Neutrophil (primary cell): Measurements from ENCODE around the gene PPP2R5C.

Experiments
- H3K27ac ChIP-seq: fragments of 200-600 bp; sonication (generic); 2 replicates; pipeline ENCODE4 v1.5.1; 2016; ENCODE audit warnings: mild to moderate bottlenecking, moderate library complexity
- H3K27me3 ChIP-seq: fragments of 200-600 bp; sonication (generic); 2 replicates; pipeline ENCODE4 v1.6.0; 2016; ENCODE audit warnings: mild to moderate bottlenecking
- H3K36me3 ChIP-seq: fragments of 200-600 bp; sonication (generic); 2 replicates; pipeline ENCODE4 v1.5.1; 2017
- H3K4me1 ChIP-seq, 2 experiments: fragments of 200-600 bp in 1 of 2; sonication (generic) in 1 of 2; 1 replicate in 1 of 2; 2 replicates in 1 of 2; pipeline versions ENCODE4 v1.5.1 to v1.6.1; 2013 to 2016; ENCODE audit warnings: low read depth in 1 of 2, low read length in 1 of 2, mild to moderate bottlenecking in 1 of 2, moderate library complexity in 1 of 2; ENCODE audit not compliant: control insufficient read depth in 1 of 2, insufficient read depth in 1 of 2
- H3K4me3 ChIP-seq, 2 experiments: fragments of 200-600 bp in 1 of 2; sonication (generic) in 1 of 2; 1 replicate in 1 of 2; 2 replicates in 1 of 2; pipeline ENCODE4 v1.5.1; 2013 to 2016; ENCODE audit warnings: low read depth in 1 of 2, low read length in 1 of 2, mild to moderate bottlenecking in 1 of 2, moderate library complexity in 1 of 2
- H3K9me3 ChIP-seq: fragments of 200-600 bp; sonication (generic); 2 replicates; pipeline ENCODE4 v1.5.1; 2016
- TF ChIP-seq, protein P1 (sequence below): fragments of 200-600 bp; sonication (generic); IDR thresholded peaks from 2 replicates; pipeline ENCODE4 v1.5.1; 2016; ENCODE audit warnings: antibody characterized with exemption

Gene PPP2R5C

DNA sequence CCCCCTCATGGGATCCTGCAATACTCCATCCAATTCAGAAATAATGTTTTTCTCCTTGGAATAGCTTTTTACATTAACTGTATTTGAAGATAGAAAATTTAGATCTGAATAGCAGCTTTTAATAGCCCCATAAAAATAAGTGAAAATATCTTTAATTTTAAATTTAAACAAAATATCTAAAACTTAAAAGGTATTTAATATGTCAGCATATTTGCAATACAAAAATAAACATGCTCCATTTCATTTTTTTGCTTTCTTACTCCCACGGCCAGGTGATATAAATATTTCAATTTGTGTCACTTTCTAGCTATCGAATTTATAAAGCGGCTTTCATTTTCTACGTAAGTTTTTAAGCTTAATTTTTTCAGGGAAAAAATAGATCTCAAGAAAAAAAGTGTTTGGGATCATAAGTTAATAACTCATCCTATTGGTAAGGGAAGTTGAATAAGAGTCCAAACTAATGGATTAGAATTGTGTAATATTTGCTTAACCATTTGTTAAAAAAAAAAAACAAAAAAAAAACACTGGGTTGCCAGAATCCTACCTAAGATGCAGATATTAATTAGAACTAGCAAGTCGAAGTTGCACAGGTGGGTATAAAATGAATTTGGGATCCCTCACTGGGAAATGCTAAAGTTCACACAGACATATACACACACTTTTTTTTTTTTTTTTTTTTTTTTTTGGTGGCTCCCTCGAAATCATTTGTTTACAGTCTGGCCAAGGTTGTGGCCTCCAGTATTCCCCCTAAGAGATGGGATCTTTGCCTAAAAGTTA is 47.6 kb downstream of the PPP2R5C start:
- Histone ChIP-seq H3K27me3 (no peaks in the 10 kb centered on the region), H3K4me1 (peaks cover 19 to 20% of the 10 kb centered on the region in 2 experiments), H3K4me3 (peak overlapping the region; percentile 71 to 82), H3K9me3 (no peaks in the 10 kb centered on the region), H3K36me3 (no peaks in the 10 kb centered on the region), H3K27ac (peak overlapping the region; percentile 89)
- TF ChIP-seq, protein P1, sequence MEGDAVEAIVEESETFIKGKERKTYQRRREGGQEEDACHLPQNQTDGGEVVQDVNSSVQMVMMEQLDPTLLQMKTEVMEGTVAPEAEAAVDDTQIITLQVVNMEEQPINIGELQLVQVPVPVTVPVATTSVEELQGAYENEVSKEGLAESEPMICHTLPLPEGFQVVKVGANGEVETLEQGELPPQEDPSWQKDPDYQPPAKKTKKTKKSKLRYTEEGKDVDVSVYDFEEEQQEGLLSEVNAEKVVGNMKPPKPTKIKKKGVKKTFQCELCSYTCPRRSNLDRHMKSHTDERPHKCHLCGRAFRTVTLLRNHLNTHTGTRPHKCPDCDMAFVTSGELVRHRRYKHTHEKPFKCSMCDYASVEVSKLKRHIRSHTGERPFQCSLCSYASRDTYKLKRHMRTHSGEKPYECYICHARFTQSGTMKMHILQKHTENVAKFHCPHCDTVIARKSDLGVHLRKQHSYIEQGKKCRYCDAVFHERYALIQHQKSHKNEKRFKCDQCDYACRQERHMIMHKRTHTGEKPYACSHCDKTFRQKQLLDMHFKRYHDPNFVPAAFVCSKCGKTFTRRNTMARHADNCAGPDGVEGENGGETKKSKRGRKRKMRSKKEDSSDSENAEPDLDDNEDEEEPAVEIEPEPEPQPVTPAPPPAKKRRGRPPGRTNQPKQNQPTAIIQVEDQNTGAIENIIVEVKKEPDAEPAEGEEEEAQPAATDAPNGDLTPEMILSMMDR: no peak

DNA sequence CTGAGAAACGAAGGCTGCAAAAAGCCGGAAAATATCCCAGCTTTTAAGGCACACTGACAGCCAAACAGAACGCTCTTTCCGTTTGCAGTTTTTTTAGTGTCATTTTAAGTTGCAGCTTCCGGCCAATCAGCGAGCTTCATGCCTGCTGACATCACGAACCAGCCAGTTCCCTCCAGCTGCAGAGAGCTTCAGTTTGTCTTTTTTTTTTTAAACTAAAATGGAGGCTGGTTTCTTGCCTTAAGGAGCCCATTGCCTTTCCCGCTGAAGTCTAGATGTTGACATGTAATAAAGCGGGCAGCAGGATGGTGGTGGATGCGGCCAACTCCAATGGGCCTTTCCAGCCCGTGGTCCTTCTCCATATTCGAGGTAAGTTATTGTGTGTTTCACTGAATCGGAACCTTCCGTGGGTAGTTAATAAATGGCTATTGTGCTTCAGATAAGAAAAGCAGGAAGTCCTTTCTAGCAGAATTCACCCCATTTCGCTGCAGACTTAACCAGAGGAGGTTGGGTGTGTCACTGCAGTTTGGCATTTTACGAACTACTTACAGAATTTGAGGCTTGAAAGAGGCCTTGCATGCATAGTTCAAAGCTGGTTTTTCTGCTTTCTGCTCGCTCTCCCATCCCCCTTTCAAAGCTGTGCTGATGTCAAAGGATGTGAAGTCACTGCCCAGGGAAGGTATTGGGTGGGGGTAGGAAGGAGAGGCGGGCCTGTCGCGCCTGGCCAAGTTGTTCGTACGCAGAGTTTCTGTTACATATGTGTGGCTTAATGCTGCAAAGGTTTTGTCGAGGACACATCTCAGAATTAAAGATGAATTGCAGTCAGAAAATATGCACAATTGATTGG is 48.4 kb downstream of the PPP2R5C start:
- peaks cover 19 to 20% of the 10 kb centered on the region in 2 experiments for H3K4me1 ChIP-seq
- TF ChIP-seq, protein P1: no peak
- H3K36me3 ChIP-seq: peaks cover under 1% of the 10 kb centered on the region
- H3K27me3 ChIP-seq: no peaks in the 10 kb centered on the region
- H3K27ac ChIP-seq: peak overlapping the region; percentile 89
- H3K4me3 ChIP-seq: peak overlapping the region; percentile 71 to 82
- H3K9me3 ChIP-seq: no peaks in the 10 kb centered on the region

DNA sequence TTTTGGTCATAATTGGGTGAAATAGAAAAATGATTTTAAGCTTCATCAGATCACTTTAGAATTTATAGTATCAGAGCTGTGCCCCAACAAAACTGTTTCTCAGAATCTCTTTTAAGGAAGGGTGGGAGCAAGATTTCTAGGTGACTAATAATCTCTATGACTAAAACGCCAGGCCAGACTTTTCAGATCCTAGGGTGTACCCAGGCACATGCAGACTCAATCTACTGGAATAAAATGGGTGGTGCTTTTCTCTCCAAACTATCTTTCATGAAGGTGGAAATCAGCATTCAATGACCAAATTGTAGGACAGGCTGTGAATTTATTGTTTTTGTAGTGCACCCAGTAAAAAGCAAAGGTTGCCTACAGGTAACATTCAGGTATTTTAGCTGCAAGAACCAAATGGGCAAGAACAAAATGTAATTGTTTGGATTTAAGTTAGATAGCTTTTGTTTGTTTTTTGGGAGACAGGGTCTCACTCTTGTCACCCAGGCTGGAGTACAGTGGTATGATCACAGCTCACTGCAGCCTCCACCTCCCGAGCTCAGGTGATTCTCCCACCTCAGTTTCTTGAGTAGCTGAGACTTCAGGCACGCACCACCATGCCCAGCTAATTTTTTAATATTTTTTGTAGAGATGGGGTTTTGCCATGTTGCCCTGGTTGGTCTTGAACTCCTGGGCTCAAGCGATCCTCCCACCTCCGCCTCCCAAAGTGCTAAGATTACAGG is 49.5 kb downstream of the PPP2R5C start:
- Histone ChIP-seq H3K9me3 (no peaks in the 10 kb centered on the region), H3K27ac (peak overlapping the region; percentile 89), H3K27me3 (no peaks in the 10 kb centered on the region), H3K36me3 (peaks cover 12% of the 10 kb centered on the region), H3K4me1 (peaks cover 19 to 20% of the 10 kb centered on the region in 2 experiments), H3K4me3 (peak overlapping the region; percentile 71 to 82)
- TF ChIP-seq, protein P1: no peak

DNA sequence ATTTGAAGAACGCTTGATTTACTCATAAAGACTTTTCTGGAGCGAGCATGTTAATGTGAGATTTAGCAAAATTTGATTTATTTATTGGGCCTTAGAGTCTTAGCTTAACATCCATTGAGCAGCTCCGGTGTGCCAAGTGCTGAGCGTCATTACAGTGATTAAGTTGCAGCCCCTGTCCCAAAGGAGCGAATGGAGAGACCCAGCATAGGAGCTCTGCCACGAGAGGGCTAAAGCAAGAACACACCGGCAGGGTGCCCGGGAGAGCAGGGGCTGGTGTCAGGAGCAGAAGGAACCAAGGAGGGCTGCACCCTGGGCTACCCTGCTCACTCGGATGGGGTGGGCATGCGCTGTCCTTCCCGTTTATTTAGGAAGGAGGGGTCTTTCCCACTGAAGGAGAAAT is 50.6 kb downstream of the PPP2R5C start:
- Histone ChIP-seq H3K9me3 (no peaks in the 10 kb centered on the region), H3K4me1 (peaks cover 19 to 20% of the 10 kb centered on the region in 2 experiments), H3K27me3 (no peaks in the 10 kb centered on the region), H3K4me3 (no peak overlapping the region), H3K27ac (peak overlapping the region; percentile 89), H3K36me3 (peaks cover 12% of the 10 kb centered on the region)
- TF ChIP-seq, protein P1: no peak

DNA sequence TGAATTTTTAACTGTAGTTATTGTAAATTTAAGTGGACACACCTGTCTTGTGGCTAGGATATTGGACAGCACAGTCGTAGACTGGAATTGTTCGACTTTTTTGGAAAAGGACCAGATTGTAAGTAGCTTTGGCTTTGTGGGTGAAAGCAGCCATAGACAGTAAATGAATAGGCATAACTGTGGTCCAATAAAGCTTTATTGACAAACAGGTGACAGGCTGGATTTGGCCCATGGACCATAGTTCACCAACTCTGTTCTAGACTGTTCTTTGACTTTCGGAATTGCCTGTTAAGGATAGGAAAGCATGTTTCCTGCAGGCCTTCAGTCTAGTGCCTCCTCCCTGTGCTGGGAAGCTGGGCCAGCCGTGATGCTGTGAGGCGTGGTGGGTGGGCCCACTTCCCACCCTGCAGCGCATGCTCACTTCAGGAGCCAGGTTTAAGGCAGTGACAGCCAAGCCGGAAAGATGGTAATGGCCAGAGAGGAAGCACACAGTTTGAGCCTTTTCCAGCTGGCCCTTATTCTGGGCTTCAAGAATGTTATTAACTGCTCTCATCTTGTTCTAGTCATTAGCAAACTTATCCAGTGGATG is 51.8 kb downstream of the PPP2R5C start:
- H3K36me3 ChIP-seq: peaks cover 12% of the 10 kb centered on the region
- peaks cover 19 to 20% of the 10 kb centered on the region in 2 experiments for H3K4me1 ChIP-seq
- peak overlapping the region; percentile 36 for H3K27ac ChIP-seq
- no peaks in the 10 kb centered on the region for H3K27me3 ChIP-seq
- no peak overlapping the region for H3K4me3 ChIP-seq
- TF ChIP-seq, protein P1: no peak
- no peaks in the 10 kb centered on the region for H3K9me3 ChIP-seq
